Panc1 (cell line): ENCODE measurements around the gene VN1R2.

Experiments
- POLR2AphosphoS5 ChIP-seq: IDR thresholded peaks from 2 replicates; pipeline ENCODE4 v1.6.1; 2012; ENCODE audit warnings: mild to moderate bottlenecking, low read depth, low read length, moderate library complexity
- SIN3A ChIP-seq: IDR thresholded peaks from 2 replicates; pipeline ENCODE4 v1.6.1; 2012; ENCODE audit warnings: low read depth, mild to moderate bottlenecking, low read length, moderate library complexity, borderline replicate concordance; ENCODE audit not compliant: insufficient read depth
- TCF7L2 ChIP-seq: IDR thresholded peaks from 2 replicates; pipeline ENCODE4 v1.6.1; 2011; ENCODE audit warnings: mild to moderate bottlenecking, low read depth, low read length, inconsistent platforms
- TF ChIP-seq, protein P1 (sequence below): fragments of 450-650 bp; IDR thresholded peaks from 2 replicates; pipeline ENCODE4 v1.5.1; 2017; ENCODE audit warnings: mild to moderate bottlenecking
- TF ChIP-seq, protein P2 (sequence below), 2 experiments: IDR thresholded peaks; 2 replicates each; pipeline ENCODE4 v1.6.1; 2011 to 2012; ENCODE audit warnings: low read depth in 2 of 2, control low read depth in 1 of 2, low read length in 1 of 2, mild to moderate bottlenecking in 1 of 2, moderate library complexity in 1 of 2; ENCODE audit not compliant: insufficient read depth in 1 of 2

DNA sequence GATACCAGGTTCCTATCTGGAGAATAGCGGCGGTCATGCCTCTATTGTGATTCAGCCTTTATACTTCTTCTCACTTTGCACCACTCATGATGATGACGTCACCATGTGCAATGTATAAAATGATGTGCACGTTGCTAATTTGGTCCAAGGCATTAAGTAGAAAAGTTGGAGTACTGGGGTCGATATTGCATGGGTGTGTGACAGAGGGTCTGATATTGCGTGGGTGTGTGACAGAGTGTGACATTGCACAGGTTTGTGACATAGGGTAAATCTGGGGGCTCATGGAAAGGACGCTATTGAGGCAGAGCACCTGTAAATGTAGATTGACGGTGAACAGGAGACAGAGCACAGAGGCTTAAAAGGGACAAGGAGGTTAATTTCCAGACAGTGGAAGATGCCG lies 14.0 kb downstream of the VN1R2 start:
- TF ChIP-seq, protein P1, sequence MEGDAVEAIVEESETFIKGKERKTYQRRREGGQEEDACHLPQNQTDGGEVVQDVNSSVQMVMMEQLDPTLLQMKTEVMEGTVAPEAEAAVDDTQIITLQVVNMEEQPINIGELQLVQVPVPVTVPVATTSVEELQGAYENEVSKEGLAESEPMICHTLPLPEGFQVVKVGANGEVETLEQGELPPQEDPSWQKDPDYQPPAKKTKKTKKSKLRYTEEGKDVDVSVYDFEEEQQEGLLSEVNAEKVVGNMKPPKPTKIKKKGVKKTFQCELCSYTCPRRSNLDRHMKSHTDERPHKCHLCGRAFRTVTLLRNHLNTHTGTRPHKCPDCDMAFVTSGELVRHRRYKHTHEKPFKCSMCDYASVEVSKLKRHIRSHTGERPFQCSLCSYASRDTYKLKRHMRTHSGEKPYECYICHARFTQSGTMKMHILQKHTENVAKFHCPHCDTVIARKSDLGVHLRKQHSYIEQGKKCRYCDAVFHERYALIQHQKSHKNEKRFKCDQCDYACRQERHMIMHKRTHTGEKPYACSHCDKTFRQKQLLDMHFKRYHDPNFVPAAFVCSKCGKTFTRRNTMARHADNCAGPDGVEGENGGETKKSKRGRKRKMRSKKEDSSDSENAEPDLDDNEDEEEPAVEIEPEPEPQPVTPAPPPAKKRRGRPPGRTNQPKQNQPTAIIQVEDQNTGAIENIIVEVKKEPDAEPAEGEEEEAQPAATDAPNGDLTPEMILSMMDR, result no peak
- no peak for TF ChIP-seq SIN3A
- no peak for TF ChIP-seq POLR2AphosphoS5
- TF ChIP-seq, protein P2, sequence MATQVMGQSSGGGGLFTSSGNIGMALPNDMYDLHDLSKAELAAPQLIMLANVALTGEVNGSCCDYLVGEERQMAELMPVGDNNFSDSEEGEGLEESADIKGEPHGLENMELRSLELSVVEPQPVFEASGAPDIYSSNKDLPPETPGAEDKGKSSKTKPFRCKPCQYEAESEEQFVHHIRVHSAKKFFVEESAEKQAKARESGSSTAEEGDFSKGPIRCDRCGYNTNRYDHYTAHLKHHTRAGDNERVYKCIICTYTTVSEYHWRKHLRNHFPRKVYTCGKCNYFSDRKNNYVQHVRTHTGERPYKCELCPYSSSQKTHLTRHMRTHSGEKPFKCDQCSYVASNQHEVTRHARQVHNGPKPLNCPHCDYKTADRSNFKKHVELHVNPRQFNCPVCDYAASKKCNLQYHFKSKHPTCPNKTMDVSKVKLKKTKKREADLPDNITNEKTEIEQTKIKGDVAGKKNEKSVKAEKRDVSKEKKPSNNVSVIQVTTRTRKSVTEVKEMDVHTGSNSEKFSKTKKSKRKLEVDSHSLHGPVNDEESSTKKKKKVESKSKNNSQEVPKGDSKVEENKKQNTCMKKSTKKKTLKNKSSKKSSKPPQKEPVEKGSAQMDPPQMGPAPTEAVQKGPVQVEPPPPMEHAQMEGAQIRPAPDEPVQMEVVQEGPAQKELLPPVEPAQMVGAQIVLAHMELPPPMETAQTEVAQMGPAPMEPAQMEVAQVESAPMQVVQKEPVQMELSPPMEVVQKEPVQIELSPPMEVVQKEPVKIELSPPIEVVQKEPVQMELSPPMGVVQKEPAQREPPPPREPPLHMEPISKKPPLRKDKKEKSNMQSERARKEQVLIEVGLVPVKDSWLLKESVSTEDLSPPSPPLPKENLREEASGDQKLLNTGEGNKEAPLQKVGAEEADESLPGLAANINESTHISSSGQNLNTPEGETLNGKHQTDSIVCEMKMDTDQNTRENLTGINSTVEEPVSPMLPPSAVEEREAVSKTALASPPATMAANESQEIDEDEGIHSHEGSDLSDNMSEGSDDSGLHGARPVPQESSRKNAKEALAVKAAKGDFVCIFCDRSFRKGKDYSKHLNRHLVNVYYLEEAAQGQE (IDR thresholded peaks at IDR 0.05; ENCODE audit: insufficient read depth in 1 of 2, low read depth in 2 of 2, low read length in 1 of 2), result no peak
- TF ChIP-seq TCF7L2, result no peak
